HepG2 (cell line): ENCODE measurements around the gene FOXN3. TPM values are rescaled to one million over a fixed set of nuclear protein-coding genes. Genes with fewer than 3 reads are reported as not detected.

ENCODE experiments used
- CREM ChIP-seq, 2 experiments: sonication (generic) in 1 of 2; formaldehyde crosslinking in 1 of 2; IDR thresholded peaks; 2 replicates each; pipeline versions ENCODE4 v1.4.0 to v1.6.1; 2016 to 2020; ENCODE audit warnings: antibody characterized with exemption in 1 of 2, mild to moderate bottlenecking in 1 of 2, missing genetic modification reagents in 1 of 2
- DDIT3 ChIP-seq: sonication (generic); formaldehyde crosslinking; IDR thresholded peaks from 2 replicates; pipeline ENCODE4 v1.4.0; 2020; ENCODE audit warnings: mild to moderate bottlenecking, missing genetic modification reagents
- ERF ChIP-seq: IDR thresholded peaks from 2 replicates; pipeline ENCODE4 v1.6.1; 2018; ENCODE audit warnings: missing biosample characterization, missing genetic modification reagents
- HES4 ChIP-seq: sonication (generic); formaldehyde crosslinking; IDR thresholded peaks from 2 replicates; pipeline ENCODE4 v1.9.0; 2021; ENCODE audit warnings: mild to moderate bottlenecking, missing genetic modification reagents, borderline replicate concordance
- HMG20B ChIP-seq: conservative IDR thresholded peaks from 2 replicates; pipeline ENCODE4 v1.6.1; 2016; ENCODE audit warnings: missing genetic modification reagents, missing compliant biosample characterization
- LCORL ChIP-seq, 2 experiments: fragments of 450-650 bp in 1 of 2; sonication (generic) in 1 of 2; formaldehyde crosslinking in 1 of 2; IDR thresholded peaks; 2 replicates each; pipeline versions ENCODE4 v1.5.0 to v1.6.1; 2017 to 2020; ENCODE audit warnings: antibody characterized with exemption in 1 of 2, missing genetic modification reagents in 1 of 2
- PATZ1 ChIP-seq: sonication (generic); formaldehyde crosslinking; IDR thresholded peaks from 2 replicates; pipeline ENCODE4 v1.4.0; 2020; ENCODE audit warnings: missing genetic modification reagents
- TEAD3 ChIP-seq: optimal IDR thresholded peaks from 2 replicates; pipeline ENCODE3; 2016; ENCODE audit warnings: borderline replicate concordance
- ZBTB21 ChIP-seq: sonication (generic); formaldehyde crosslinking; IDR thresholded peaks from 2 replicates; pipeline ENCODE4 v1.4.0; 2020; ENCODE audit warnings: missing genetic modification reagents
- ZNF333 ChIP-seq: sonication (generic); formaldehyde crosslinking; IDR thresholded peaks from 2 replicates; pipeline ENCODE4 v1.4.0; 2020; ENCODE audit warnings: mild to moderate bottlenecking, missing genetic modification reagents, borderline replicate concordance
- ZNF510 ChIP-seq: sonication (generic); formaldehyde crosslinking; IDR thresholded peaks from 2 replicates; pipeline ENCODE4 v1.4.0; 2020; ENCODE audit warnings: low read depth, mild to moderate bottlenecking, missing genetic modification reagents
- ZNF564 ChIP-seq: sonication (generic); formaldehyde crosslinking; IDR thresholded peaks from 2 replicates; pipeline ENCODE4 v1.8.1; 2023; ENCODE audit warnings: mild to moderate bottlenecking, missing genetic modification reagents
- polyA plus RNA-seq, 8 experiments: library from polyadenylated mRNA; depleted of rRNA in 3 of 8; stranded (reverse) in 7 of 8; unstranded in 1 of 8; fragments of >200 nt; fragmentation: Illumina TruSeq in 4 of 8; extraction: Trizol in 4 of 8; gene quantifications; 2 replicates each; pipeline versions ENCODE4 v1.2.1 to v1.2.3, GENCODE V29; 2011 to 2016; ENCODE audit warnings: low read depth in 4 of 8, missing spikeins in 1 of 8, mixed read lengths in 1 of 8; ENCODE audit not compliant: insufficient read depth in 1 of 8
- total RNA-seq, 5 experiments: library from RNA; depleted of rRNA; stranded (reverse); fragments of >200 nt; fragmentation: Illumina TruSeq; extraction: Trizol; gene quantifications; 2 replicates each; pipeline ENCODE4 v1.2.3, GENCODE V29; 2016; ENCODE audit warnings: low read depth in 1 of 5
- TF ChIP-seq, protein P1 (sequence below): sonication (generic); formaldehyde crosslinking; IDR thresholded peaks from 2 replicates; pipeline ENCODE4 v1.8.0; 2022; ENCODE audit warnings: mild to moderate bottlenecking, missing genetic modification reagents, borderline replicate concordance
- TF ChIP-seq, protein P2 (sequence below): sonication (generic); formaldehyde crosslinking; IDR thresholded peaks from 2 replicates; pipeline ENCODE4 v1.5.0; 2020; ENCODE audit warnings: missing genetic modification reagents
- TF ChIP-seq, protein P3 (sequence below): IDR thresholded peaks from 2 replicates; pipeline ENCODE4 v1.6.1; 2018; ENCODE audit warnings: missing genetic modification reagents, mild to moderate bottlenecking, missing compliant biosample characterization
- TF ChIP-seq, protein P4 (sequence below): sonication (generic); formaldehyde crosslinking; conservative IDR thresholded peaks from 2 replicates; pipeline ENCODE4 v1.4.0; 2020; ENCODE audit warnings: mild to moderate bottlenecking, missing genetic modification reagents, moderate library complexity

The FOXN3 gene
- total and polyA plus RNA-seq, 2 of the 13 experiments (the other 11 are each of a cell fraction or from before 2014, with no cell fraction given) = 32.4 to 70.2 TPM

GRCh38 chr14:89458713-89459420 is 41.8 kb upstream of the FOXN3 start (continued):
- TF ChIP-seq PATZ1 (CRISPR knock-in tag) (peak; percentile 4; the same call in 1 of the 2 replicates), CREM (IDR thresholded peaks at IDR 0.05) (peak; percentile 38; the same call in 1 of the 2 replicates), CREM (CRISPR knock-in tag; IDR thresholded peaks at IDR 0.05) (no peak), ZNF510 (CRISPR knock-in tag) (no peak), ERF (CRISPR knock-in tag) (no peak), TEAD3 (CRISPR knock-in tag) (peak; percentile 8), ZNF564 (CRISPR knock-in tag) (0 out of 2 replicates have a peak, but pooled peaks have one; percentile 23), DDIT3 (CRISPR knock-in tag) (no peak), HES4 (no peak), ZNF333 (CRISPR knock-in tag) (no peak), ZBTB21 (CRISPR knock-in tag) (no peak), LCORL (IDR thresholded peaks at IDR 0.05) (peak; percentile 54; the same call in 1 of the 2 replicates), LCORL (CRISPR knock-in tag; IDR thresholded peaks at IDR 0.05) (peak; percentile 92), HMG20B (CRISPR knock-in tag) (no peak)
- TF ChIP-seq, protein P1, sequence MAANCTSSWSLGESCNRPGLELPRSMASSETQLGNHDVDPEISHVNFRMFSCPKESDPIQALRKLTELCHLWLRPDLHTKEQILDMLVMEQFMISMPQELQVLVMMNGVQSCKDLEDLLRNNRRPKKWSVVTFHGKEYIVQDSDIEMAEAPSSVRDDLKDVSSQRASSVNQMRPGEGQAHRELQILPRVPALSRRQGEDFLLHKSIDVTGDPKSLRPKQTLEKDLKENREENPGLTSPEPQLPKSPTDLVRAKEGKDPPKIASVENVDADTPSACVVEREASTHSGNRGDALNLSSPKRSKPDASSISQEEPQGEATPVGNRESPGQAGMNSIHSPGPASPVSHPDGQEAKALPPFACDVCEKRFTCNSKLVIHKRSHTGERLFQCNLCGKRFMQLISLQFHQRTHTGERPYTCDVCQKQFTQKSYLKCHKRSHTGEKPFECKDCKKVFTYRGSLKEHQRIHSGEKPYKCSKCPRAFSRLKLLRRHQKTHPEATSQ = peak; percentile 25; the same call in 1 of the 2 replicates
- TF ChIP-seq, protein P2, sequence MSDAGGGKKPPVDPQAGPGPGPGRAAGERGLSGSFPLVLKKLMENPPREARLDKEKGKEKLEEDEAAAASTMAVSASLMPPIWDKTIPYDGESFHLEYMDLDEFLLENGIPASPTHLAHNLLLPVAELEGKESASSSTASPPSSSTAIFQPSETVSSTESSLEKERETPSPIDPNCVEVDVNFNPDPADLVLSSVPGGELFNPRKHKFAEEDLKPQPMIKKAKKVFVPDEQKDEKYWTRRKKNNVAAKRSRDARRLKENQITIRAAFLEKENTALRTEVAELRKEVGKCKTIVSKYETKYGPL (CRISPR knock-in tag) = no peak
- TF ChIP-seq, protein P3, sequence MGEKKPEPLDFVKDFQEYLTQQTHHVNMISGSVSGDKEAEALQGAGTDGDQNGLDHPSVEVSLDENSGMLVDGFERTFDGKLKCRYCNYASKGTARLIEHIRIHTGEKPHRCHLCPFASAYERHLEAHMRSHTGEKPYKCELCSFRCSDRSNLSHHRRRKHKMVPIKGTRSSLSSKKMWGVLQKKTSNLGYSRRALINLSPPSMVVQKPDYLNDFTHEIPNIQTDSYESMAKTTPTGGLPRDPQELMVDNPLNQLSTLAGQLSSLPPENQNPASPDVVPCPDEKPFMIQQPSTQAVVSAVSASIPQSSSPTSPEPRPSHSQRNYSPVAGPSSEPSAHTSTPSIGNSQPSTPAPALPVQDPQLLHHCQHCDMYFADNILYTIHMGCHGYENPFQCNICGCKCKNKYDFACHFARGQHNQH (CRISPR knock-in tag) = no peak
- TF ChIP-seq, protein P4, sequence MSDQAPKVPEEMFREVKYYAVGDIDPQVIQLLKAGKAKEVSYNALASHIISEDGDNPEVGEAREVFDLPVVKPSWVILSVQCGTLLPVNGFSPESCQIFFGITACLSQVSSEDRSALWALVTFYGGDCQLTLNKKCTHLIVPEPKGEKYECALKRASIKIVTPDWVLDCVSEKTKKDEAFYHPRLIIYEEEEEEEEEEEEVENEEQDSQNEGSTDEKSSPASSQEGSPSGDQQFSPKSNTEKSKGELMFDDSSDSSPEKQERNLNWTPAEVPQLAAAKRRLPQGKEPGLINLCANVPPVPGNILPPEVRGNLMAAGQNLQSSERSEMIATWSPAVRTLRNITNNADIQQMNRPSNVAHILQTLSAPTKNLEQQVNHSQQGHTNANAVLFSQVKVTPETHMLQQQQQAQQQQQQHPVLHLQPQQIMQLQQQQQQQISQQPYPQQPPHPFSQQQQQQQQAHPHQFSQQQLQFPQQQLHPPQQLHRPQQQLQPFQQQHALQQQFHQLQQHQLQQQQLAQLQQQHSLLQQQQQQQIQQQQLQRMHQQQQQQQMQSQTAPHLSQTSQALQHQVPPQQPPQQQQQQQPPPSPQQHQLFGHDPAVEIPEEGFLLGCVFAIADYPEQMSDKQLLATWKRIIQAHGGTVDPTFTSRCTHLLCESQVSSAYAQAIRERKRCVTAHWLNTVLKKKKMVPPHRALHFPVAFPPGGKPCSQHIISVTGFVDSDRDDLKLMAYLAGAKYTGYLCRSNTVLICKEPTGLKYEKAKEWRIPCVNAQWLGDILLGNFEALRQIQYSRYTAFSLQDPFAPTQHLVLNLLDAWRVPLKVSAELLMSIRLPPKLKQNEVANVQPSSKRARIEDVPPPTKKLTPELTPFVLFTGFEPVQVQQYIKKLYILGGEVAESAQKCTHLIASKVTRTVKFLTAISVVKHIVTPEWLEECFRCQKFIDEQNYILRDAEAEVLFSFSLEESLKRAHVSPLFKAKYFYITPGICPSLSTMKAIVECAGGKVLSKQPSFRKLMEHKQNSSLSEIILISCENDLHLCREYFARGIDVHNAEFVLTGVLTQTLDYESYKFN = peak; percentile 87
